HAP-1 (cell line): ENCODE results near the gene TMEM203.

ENCODE experiments used
- DNase-seq, 2 experiments: peaks; one replicate each; pipeline ENCODE4 v3.0.0-alpha.2; 2016 to 2020; ENCODE audit warnings: low spot score in 2 of 2
- H3K27me3 ChIP-seq: fragments of 250-450 bp; sonication (Bioruptor Pico); 2 replicates; pipeline ENCODE4 v1.5.1; 2020; ENCODE audit warnings: low read depth, mild to moderate bottlenecking, moderate library complexity
- H3K36me3 ChIP-seq: fragments of 250-450 bp; sonication (Bioruptor Pico); replicated peaks from 2 replicates; pipeline ENCODE4 v1.5.1; 2020; ENCODE audit warnings: mild to moderate bottlenecking
- H3K4me1 ChIP-seq: fragments of 250-450 bp; sonication (Bioruptor Pico); 2 replicates; pipeline ENCODE4 v1.5.1; 2020; ENCODE audit warnings: mild to moderate bottlenecking
- H3K4me3 ChIP-seq: fragments of 250-450 bp; sonication (Bioruptor Pico); 2 replicates; pipeline ENCODE4 v1.5.1; 2020; ENCODE audit warnings: mild to moderate bottlenecking, moderate library complexity
- H3K9me3 ChIP-seq: fragments of 250-450 bp; sonication (Bioruptor Pico); 2 replicates; pipeline ENCODE4 v1.5.1; 2020; ENCODE audit warnings: mild to moderate bottlenecking, moderate library complexity
- in situ Hi-C: fragments of 300-500 bp; cut with MboI; formaldehyde crosslinking; loops from 3 replicates; pipeline ENCODE4 v1.14.3; 2020; ENCODE audit warnings: low sequenced_read_pairs, inconsistent platforms, mixed read lengths

The TMEM203 gene

GRCh38 chr9:137198051-137198901 lies 7.2 kb downstream of the TMEM203 start:
- in situ Hi-C loops = no loop called here
- H3K27me3 ChIP-seq = no peaks in the 10 kb centered on the region
- H3K9me3 ChIP-seq = no peaks in the 10 kb centered on the region
- H3K36me3 ChIP-seq = no peaks in the 10 kb centered on the region; the same call in 1 of the 2 replicates
- H3K4me3 ChIP-seq = peak overlapping the region; percentile 30
- peaks cover 22% of the 10 kb centered on the region for H3K4me1 ChIP-seq
- no peak for DNase-seq

GRCh38 chr9:137195525-137196220 lies 9.8 kb downstream of the TMEM203 start:
- Histone ChIP-seq H3K27me3 (no peaks in the 10 kb centered on the region), H3K4me1 (peaks cover 14% of the 10 kb centered on the region), H3K4me3 (no peak overlapping the region), H3K36me3 (peaks cover 3% of the 10 kb centered on the region), H3K9me3 (no peaks in the 10 kb centered on the region)
- DNase-seq = no peak
- in situ Hi-C loops = no loop called here

GRCh38 chr9:137194909-137195308 lies 10.5 kb downstream of the TMEM203 start:
- no peaks in the 10 kb centered on the region for H3K27me3 ChIP-seq
- H3K4me3 ChIP-seq = no peak overlapping the region
- peaks cover 11% of the 10 kb centered on the region for H3K36me3 ChIP-seq
- no peaks in the 10 kb centered on the region for H3K9me3 ChIP-seq
- peaks cover 16% of the 10 kb centered on the region for H3K4me1 ChIP-seq
- in situ Hi-C loops = no loop called here
- no peak for DNase-seq

- Histone ChIP-seq H3K36me3 (peaks cover 15% of the 10 kb centered on the region), H3K9me3 (no peaks in the 10 kb centered on the region), H3K4me3 (no peak overlapping the region), H3K4me1 (peaks cover 21% of the 10 kb centered on the region), H3K27me3 (no peaks in the 10 kb centered on the region)
- in situ Hi-C loops = no loop called here
- no peak for DNase-seq
These were observed 11.1 kb downstream of the TMEM203 start for GRCh38 chr9:137194388-137194787.

GRCh38 chr9:137193771-137194170 lies 11.7 kb downstream of the TMEM203 start:
- H3K27me3 ChIP-seq = no peaks in the 10 kb centered on the region
- DNase-seq = no peak
- peaks cover 15% of the 10 kb centered on the region for H3K36me3 ChIP-seq
- no peak overlapping the region for H3K4me3 ChIP-seq
- H3K9me3 ChIP-seq = no peaks in the 10 kb centered on the region
- peaks cover 18% of the 10 kb centered on the region for H3K4me1 ChIP-seq
- in situ Hi-C loops = no loop called here

- in situ Hi-C loops = no loop called here
- Histone ChIP-seq H3K4me3 (no peak overlapping the region), H3K9me3 (no peaks in the 10 kb centered on the region), H3K4me1 (peaks cover 9% of the 10 kb centered on the region), H3K27me3 (no peaks in the 10 kb centered on the region), H3K36me3 (peaks cover 19% of the 10 kb centered on the region)
- DNase-seq = no peak
These were observed 12.6 kb downstream of the TMEM203 start for GRCh38 chr9:137192859-137193258.

GRCh38 chr9:137192448-137192780 lies 13.0 kb downstream of the TMEM203 start:
- Histone ChIP-seq H3K27me3 (no peaks in the 10 kb centered on the region), H3K36me3 (peaks cover 19% of the 10 kb centered on the region), H3K4me3 (no peak overlapping the region), H3K9me3 (no peaks in the 10 kb centered on the region), H3K4me1 (peaks cover 11% of the 10 kb centered on the region)
- in situ Hi-C loops = no loop called here
- DNase-seq = no peak

- peaks cover 16% of the 10 kb centered on the region for H3K4me1 ChIP-seq
These were observed 13.6 kb downstream of the TMEM203 start for GRCh38 chr9:137191691-137192447.

GRCh38 chr9:137191245-137191644 lies 14.2 kb downstream of the TMEM203 start:
- peaks cover 21% of the 10 kb centered on the region for H3K36me3 ChIP-seq
- peaks cover 18% of the 10 kb centered on the region for H3K4me1 ChIP-seq

More at GRCh38 chr9:137191691-137192447, 13.6 kb downstream of the TMEM203 start:
- DNase-seq = no peak
- H3K9me3 ChIP-seq = no peaks in the 10 kb centered on the region
- in situ Hi-C loops = no loop called here
- peaks cover 19% of the 10 kb centered on the region for H3K36me3 ChIP-seq
- no peaks in the 10 kb centered on the region for H3K27me3 ChIP-seq
- H3K4me3 ChIP-seq = no peak overlapping the region

GRCh38 chr9:137190315-137190856 lies 15.1 kb downstream of the TMEM203 start:
- Histone ChIP-seq H3K4me1 (peaks cover 18% of the 10 kb centered on the region), H3K27me3 (no peaks in the 10 kb centered on the region), H3K9me3 (no peaks in the 10 kb centered on the region), H3K4me3 (no peak overlapping the region), H3K36me3 (peaks cover 30% of the 10 kb centered on the region)
- in situ Hi-C loops = no loop called here
- DNase-seq = no peak

More at GRCh38 chr9:137191245-137191644, 14.2 kb downstream of the TMEM203 start:
- no peak for DNase-seq
- Histone ChIP-seq H3K9me3 (no peaks in the 10 kb centered on the region), H3K27me3 (no peaks in the 10 kb centered on the region), H3K4me3 (no peak overlapping the region)
- in situ Hi-C loops = no loop called here

- Histone ChIP-seq H3K4me3 (peak overlapping the region; percentile 100), H3K4me1 (peaks cover 18% of the 10 kb centered on the region), H3K27me3 (no peaks in the 10 kb centered on the region), H3K9me3 (no peaks in the 10 kb centered on the region), H3K36me3 (peaks cover 32% of the 10 kb centered on the region)
- in situ Hi-C loops = no loop called here
- DNase-seq = no peak
These were observed 15.9 kb downstream of the TMEM203 start for GRCh38 chr9:137189297-137190295.

GRCh38 chr9:137188490-137189296 lies 16.8 kb downstream of the TMEM203 start, which contains the start of the genes ANAPC2 and SSNA1:
Gene ANAPC2 (minus strand): TSS chr9:137188560. CDS start chr9:137188532, 28 bp downstream.
Gene SSNA1 (plus strand): TSS chr9:137188676. CDS start chr9:137188727, 51 bp downstream.
- H3K4me1 ChIP-seq = peaks cover 18% of the 10 kb centered on the region
- H3K4me3 ChIP-seq = peak within 1 kb of the TSS; percentile 100
- peak; percentile 72 to 94 for DNase-seq
- no peaks in the 10 kb centered on the region for H3K27me3 ChIP-seq
- no peaks in the 10 kb centered on the region for H3K9me3 ChIP-seq
- H3K36me3 ChIP-seq = peaks cover 34% of the 10 kb centered on the region
- in situ Hi-C loops = no loop called here
